PC-3 (cell line): ENCODE data around the gene CREBBP. TPM values are rescaled to one million over a fixed set of nuclear protein-coding genes. Genes with fewer than 3 reads are reported as not detected.

ENCODE experiments used
- ATAC-seq: fragments of 200-7000 bp; cut with Tn5 transposase; 2 replicates; pipeline ENCODE4 v1.9.1; 2020; ENCODE audit warnings: mild to moderate bottlenecking, moderate library complexity
- BruUV-seq: library from RNA; stranded (reverse); fragments of 400-500 nt; replicated peaks from 2 replicates; lab custom pipeline; 2021; lab: Mats Ljungman, UMichigan
- CTCF ChIA-PET: fragments of 300-600 bp; sonication (Branson Sonifier 250); formaldehyde crosslinking; loops from one replicate; lab custom pipeline; 2022; ENCODE audit warnings: antibody characterized with exemption; lab: Charles Lee
- POLR2A ChIA-PET: fragments of 300-600 bp; sonication (Branson Sonifier 250); formaldehyde crosslinking; loops from one replicate; lab custom pipeline; 2022; ENCODE audit warnings: antibody characterized with exemption; ENCODE audit not compliant: unreplicated experiment; lab: Charles Lee
- DNase-seq: peaks from one replicate; pipeline ENCODE4 v3.0.0-alpha.2; 2015
- H2AFZ ChIP-seq: fragments of 300-600 bp; sonication (generic); 2 replicates; pipeline ENCODE4 v1.6.0; 2016; ENCODE audit warnings: antibody characterized with exemption, low read length
- H3F3A ChIP-seq: fragments of 300-600 bp; sonication (generic); one replicate; pipeline ENCODE4 v1.6.0; 2017; ENCODE audit warnings: antibody characterized with exemption, low read length, control low read depth, mild to moderate bottlenecking; ENCODE audit not compliant: unreplicated experiment
- H3K27ac ChIP-seq: fragments of 300-600 bp; sonication (generic); 2 replicates; pipeline ENCODE4 v1.5.1; 2016; ENCODE audit warnings: mild to moderate bottlenecking, low read length
- H3K27me3 ChIP-seq: fragments of 300-600 bp; sonication (generic); 2 replicates; pipeline ENCODE4 v1.6.1; 2016; ENCODE audit warnings: low read length, mixed read lengths
- H3K36me3 ChIP-seq: fragments of 300-600 bp; sonication (generic); 2 replicates; pipeline ENCODE4 v1.6.1; 2016; ENCODE audit warnings: low read depth, mixed run types, low read length, mixed read lengths
- H3K4me1 ChIP-seq: fragments of 300-600 bp; sonication (generic); 2 replicates; pipeline ENCODE4 v1.5.1; 2016; ENCODE audit warnings: low read length; ENCODE audit not compliant: insufficient read depth
- H3K4me2 ChIP-seq: fragments of 300-600 bp; sonication (generic); 2 replicates; pipeline ENCODE4 v1.6.0; 2016; ENCODE audit warnings: low read length
- H3K4me3 ChIP-seq: fragments of 300-600 bp; sonication (generic); 2 replicates; pipeline ENCODE4 v1.5.1; 2016; ENCODE audit warnings: mild to moderate bottlenecking, low read length, mixed read lengths
- H3K79me2 ChIP-seq: fragments of 300-600 bp; sonication (generic); 2 replicates; pipeline ENCODE4 v1.6.1; 2017; ENCODE audit warnings: low read length, mixed read lengths
- H3K9ac ChIP-seq: fragments of 300-600 bp; sonication (generic); 2 replicates; pipeline ENCODE4 v1.6.0; 2016; ENCODE audit warnings: mild to moderate bottlenecking, low read length
- H3K9me2 ChIP-seq: fragments of 300-600 bp; sonication (generic); replicated peaks from 2 replicates; pipeline ENCODE4 v1.6.1; 2016; ENCODE audit warnings: mixed run types, low read length, mixed read lengths
- H3K9me3 ChIP-seq: fragments of 300-600 bp; sonication (generic); 2 replicates; pipeline ENCODE4 v1.6.1; 2016; ENCODE audit warnings: low read length, mixed read lengths
- H4K20me1 ChIP-seq: fragments of 300-600 bp; sonication (generic); 2 replicates; pipeline ENCODE4 v1.6.1; 2016; ENCODE audit warnings: low read length, mixed read lengths
- EZH2 ChIP-seq: fragments of 300-600 bp; sonication (generic); IDR thresholded peaks from one replicate; pipeline ENCODE4 v1.6.1; 2017; ENCODE audit warnings: antibody characterized with exemption, mild to moderate bottlenecking, low read length; ENCODE audit not compliant: unreplicated experiment
- EZH2phosphoT487 ChIP-seq: fragments of 300-600 bp; sonication (generic); IDR thresholded peaks from 2 replicates; pipeline ENCODE4 v1.6.1; 2018; ENCODE audit warnings: mild to moderate bottlenecking, antibody characterized with exemption, low read length, borderline replicate concordance
- intact Hi-C: fragments of 100-400 bp; cut with micrococcal nuclease; formaldehyde crosslinking; loops from 2 replicates; pipeline ENCODE4 v1.9.0; 2023
- total RNA-seq: library from RNA; depleted of rRNA; stranded (reverse); fragments of >200 nt; gene quantifications from 2 replicates; pipeline ENCODE4 v1.2.3, GENCODE V29; 2014
- TF ChIP-seq, protein P1 (sequence below): fragments of 300-600 bp; sonication (generic); conservative IDR thresholded peaks from 2 replicates; pipeline ENCODE4 v1.5.1; 2017; ENCODE audit warnings: antibody characterized with exemption, low read depth, mild to moderate bottlenecking, low read length

The CREBBP gene
- total RNA-seq, 1 experiment from 2014 or later = 21.9 TPM

DNA sequence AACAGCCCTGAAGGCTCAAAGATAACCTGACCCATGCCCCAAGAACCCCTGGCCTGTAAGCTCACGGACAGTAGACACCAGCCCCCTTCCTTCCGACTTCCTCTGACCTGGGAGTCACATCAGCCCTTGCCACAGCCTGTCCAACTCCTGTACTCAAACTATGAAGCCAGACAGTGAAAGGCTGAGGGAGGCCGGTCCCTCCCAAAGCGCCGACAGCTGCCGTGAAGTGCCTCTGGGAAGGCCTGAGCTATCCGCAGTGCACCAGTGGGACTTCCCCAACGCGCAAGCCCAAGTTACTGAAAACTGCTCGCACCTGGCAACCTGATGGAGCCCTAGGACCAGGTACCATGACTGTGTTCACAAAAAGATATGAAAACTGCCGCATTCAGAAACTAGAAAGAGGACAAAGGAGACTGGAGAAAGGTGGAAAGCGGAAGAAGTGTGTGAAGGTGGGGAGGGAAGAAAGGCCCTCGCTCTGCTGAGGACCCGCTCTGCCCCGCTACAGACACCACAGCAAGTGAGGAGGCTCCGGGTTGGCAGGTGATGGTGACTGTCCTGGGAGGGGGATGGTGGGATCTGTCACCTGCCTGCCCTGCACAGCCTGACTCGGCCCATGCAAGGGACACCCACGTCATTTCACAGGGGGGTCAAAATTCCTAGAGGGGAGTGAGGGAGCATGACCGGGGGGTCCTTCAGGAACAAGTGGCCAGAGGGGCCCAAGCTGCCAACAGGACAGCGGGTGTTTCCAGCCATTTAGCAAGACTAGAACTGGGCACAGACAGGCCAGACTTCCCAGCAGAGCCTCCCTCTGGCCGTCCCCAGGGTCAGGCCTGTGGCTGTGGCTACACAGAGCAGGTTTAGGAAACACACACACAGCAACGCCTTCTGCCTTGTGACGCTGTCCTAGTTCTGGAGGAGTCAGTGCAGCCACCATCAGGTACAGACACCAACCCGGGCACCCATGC lies 150.1 kb downstream of the CREBBP start:
- Histone ChIP-seq H3K79me2 (no peaks in the 10 kb centered on the region), H3K27me3 (no peaks in the 10 kb centered on the region), H3K4me1 (no peaks in the 10 kb centered on the region), H3K9me2 (no peaks in the 10 kb centered on the region), H3K27ac (no peak overlapping the region), H3K4me2 (no peak overlapping the region), H2AFZ (no peak overlapping the region), H3K9me3 (no peaks in the 10 kb centered on the region), H3F3A (no peaks in the 10 kb centered on the region), H3K36me3 (peaks cover 5% of the 10 kb centered on the region; the same call in 1 of the 2 replicates), H3K4me3 (no peak overlapping the region), H3K9ac (no peak overlapping the region), H4K20me1 (no peaks in the 10 kb centered on the region)
- BruUV-seq = no TSS peak
- ChIA-PET POLR2A (no interaction called here), CTCF (no interaction called here)
- ATAC-seq (no peak), DNase-seq (no peak)
- TF ChIP-seq EZH2 (no peak), EZH2phosphoT487 (no peak)
- TF ChIP-seq, protein P1, sequence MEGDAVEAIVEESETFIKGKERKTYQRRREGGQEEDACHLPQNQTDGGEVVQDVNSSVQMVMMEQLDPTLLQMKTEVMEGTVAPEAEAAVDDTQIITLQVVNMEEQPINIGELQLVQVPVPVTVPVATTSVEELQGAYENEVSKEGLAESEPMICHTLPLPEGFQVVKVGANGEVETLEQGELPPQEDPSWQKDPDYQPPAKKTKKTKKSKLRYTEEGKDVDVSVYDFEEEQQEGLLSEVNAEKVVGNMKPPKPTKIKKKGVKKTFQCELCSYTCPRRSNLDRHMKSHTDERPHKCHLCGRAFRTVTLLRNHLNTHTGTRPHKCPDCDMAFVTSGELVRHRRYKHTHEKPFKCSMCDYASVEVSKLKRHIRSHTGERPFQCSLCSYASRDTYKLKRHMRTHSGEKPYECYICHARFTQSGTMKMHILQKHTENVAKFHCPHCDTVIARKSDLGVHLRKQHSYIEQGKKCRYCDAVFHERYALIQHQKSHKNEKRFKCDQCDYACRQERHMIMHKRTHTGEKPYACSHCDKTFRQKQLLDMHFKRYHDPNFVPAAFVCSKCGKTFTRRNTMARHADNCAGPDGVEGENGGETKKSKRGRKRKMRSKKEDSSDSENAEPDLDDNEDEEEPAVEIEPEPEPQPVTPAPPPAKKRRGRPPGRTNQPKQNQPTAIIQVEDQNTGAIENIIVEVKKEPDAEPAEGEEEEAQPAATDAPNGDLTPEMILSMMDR = no peak
- intact Hi-C loops = no loop called here

DNA sequence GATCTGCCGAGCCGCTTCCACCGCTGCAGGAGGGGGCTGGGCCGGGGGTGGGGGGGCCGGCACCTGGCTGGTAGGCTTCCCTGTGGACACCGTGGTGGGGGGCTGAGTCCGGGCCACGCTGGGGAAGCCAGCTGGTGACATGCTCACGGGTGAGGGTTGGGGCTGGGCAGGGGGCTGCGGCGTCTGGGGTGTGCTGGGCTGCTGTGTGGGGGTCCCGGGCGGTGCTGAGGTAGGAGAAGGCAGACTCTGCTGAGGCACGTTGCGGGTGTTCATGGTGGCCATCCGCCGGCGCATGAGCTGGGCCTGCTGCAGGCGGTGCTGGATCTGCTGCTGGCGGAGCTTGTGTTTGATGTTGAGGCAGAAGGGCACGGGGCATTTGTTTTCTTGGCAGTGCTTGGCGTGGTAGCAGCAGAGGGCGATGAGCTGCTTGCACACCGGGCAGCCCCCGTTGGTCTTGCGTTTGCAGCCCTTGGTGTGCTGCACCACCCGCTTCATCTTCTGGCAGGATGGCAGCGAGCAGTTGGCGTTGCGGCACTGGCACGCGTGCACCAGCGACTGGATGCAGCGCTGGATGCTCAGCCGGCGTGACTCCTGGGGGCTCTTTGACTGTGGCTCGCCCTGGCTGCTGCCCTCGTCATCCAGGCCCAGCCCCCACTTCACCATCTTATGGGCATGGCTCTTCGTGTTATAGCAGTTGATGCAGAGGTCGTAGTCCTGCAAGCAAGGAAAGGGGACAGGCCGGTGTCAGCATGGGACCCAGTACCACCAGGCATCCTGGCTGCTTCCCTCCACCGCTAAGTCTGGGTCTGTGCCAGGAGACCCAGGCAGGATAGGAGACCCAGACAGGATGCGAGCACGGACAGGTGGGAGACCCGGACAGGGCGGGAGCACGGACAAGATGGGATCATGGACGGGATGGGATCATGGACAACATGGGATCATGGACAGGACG lies 151.1 kb downstream of the CREBBP start:
- Histone ChIP-seq H3F3A (no peaks in the 10 kb centered on the region), H3K4me2 (no peak overlapping the region), H3K79me2 (no peaks in the 10 kb centered on the region), H4K20me1 (no peaks in the 10 kb centered on the region), H3K4me3 (no peak overlapping the region), H3K9me2 (no peaks in the 10 kb centered on the region), H3K9ac (no peak overlapping the region), H2AFZ (no peak overlapping the region), H3K27me3 (no peaks in the 10 kb centered on the region), H3K27ac (no peak overlapping the region), H3K9me3 (no peaks in the 10 kb centered on the region), H3K36me3 (peaks cover 5% of the 10 kb centered on the region; the same call in 1 of the 2 replicates), H3K4me1 (no peaks in the 10 kb centered on the region)
- BruUV-seq = no TSS peak
- intact Hi-C loops = no loop called here
- ATAC-seq = no peak
- CTCF ChIA-PET = no interaction called here
- POLR2A ChIA-PET = no interaction called here
- TF ChIP-seq EZH2 (no peak), EZH2phosphoT487 (no peak)
- TF ChIP-seq, protein P1 = no peak
- DNase-seq = no peak
